Measurements from ENCODE around the gene MAP2K5.

DNA sequence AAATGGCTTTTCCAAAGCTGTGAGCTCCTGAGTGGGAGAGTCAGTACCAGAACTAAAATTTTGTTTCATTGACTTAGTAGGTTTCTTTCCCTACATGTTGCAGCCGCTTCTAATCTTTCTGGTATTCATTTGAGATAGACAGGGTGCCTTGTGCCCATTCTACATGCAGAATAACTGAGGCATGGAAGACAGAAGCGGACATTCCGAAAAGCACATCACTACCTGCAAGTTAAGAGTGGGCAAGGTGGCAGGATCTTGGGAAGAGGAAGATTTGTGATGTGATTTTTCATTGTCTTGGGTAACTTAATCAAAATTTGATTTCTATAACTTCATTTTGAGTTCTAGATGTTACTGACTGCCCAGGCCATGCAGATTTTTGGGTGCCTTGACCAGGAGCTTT is 2.0 kb downstream of the MAP2K5 start:
- TF ChIP-seq MYNN (tag by site-specific recombination; IDR thresholded peaks at IDR 0.05; ENCODE audit: borderline replicate concordance) (no peak), ZNF621 (tag by site-specific recombination; IDR thresholded peaks at IDR 0.05) (no peak), TCF7L2 (IDR thresholded peaks at IDR 0.05; ENCODE audit: borderline replicate concordance, low read depth, low read length) (no peak), ZNF777 (tag by site-specific recombination; IDR thresholded peaks at IDR 0.05; ENCODE audit: borderline replicate concordance) (no peak), ZSCAN16 (tag by site-specific recombination; IDR thresholded peaks at IDR 0.05) (no peak), YY1 (tag by site-specific recombination; IDR thresholded peaks at IDR 0.05) (no peak)
- TF ChIP-seq, protein P1, sequence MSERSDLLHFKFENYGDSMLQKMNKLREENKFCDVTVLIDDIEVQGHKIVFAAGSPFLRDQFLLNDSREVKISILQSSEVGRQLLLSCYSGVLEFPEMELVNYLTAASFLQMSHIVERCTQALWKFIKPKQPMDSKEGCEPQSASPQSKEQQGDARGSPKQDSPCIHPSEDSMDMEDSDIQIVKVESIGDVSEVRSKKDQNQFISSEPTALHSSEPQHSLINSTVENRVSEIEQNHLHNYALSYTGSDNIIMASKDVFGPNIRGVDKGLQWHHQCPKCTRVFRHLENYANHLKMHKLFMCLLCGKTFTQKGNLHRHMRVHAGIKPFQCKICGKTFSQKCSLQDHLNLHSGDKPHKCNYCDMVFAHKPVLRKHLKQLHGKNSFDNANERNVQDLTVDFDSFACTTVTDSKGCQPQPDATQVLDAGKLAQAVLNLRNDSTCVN (tag by site-specific recombination; optimal IDR thresholded peaks at IDR 0.05), result no peak
- TF ChIP-seq, protein P2, sequence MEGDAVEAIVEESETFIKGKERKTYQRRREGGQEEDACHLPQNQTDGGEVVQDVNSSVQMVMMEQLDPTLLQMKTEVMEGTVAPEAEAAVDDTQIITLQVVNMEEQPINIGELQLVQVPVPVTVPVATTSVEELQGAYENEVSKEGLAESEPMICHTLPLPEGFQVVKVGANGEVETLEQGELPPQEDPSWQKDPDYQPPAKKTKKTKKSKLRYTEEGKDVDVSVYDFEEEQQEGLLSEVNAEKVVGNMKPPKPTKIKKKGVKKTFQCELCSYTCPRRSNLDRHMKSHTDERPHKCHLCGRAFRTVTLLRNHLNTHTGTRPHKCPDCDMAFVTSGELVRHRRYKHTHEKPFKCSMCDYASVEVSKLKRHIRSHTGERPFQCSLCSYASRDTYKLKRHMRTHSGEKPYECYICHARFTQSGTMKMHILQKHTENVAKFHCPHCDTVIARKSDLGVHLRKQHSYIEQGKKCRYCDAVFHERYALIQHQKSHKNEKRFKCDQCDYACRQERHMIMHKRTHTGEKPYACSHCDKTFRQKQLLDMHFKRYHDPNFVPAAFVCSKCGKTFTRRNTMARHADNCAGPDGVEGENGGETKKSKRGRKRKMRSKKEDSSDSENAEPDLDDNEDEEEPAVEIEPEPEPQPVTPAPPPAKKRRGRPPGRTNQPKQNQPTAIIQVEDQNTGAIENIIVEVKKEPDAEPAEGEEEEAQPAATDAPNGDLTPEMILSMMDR (tag by site-specific recombination; IDR thresholded peaks at IDR 0.05), result no peak
- TF ChIP-seq, protein P3, sequence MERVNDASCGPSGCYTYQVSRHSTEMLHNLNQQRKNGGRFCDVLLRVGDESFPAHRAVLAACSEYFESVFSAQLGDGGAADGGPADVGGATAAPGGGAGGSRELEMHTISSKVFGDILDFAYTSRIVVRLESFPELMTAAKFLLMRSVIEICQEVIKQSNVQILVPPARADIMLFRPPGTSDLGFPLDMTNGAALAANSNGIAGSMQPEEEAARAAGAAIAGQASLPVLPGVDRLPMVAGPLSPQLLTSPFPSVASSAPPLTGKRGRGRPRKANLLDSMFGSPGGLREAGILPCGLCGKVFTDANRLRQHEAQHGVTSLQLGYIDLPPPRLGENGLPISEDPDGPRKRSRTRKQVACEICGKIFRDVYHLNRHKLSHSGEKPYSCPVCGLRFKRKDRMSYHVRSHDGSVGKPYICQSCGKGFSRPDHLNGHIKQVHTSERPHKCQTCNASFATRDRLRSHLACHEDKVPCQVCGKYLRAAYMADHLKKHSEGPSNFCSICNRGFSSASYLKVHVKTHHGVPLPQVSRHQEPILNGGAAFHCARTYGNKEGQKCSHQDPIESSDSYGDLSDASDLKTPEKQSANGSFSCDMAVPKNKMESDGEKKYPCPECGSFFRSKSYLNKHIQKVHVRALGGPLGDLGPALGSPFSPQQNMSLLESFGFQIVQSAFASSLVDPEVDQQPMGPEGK (tag by site-specific recombination; IDR thresholded peaks at IDR 0.05), result no peak
- TF ChIP-seq, protein P4, sequence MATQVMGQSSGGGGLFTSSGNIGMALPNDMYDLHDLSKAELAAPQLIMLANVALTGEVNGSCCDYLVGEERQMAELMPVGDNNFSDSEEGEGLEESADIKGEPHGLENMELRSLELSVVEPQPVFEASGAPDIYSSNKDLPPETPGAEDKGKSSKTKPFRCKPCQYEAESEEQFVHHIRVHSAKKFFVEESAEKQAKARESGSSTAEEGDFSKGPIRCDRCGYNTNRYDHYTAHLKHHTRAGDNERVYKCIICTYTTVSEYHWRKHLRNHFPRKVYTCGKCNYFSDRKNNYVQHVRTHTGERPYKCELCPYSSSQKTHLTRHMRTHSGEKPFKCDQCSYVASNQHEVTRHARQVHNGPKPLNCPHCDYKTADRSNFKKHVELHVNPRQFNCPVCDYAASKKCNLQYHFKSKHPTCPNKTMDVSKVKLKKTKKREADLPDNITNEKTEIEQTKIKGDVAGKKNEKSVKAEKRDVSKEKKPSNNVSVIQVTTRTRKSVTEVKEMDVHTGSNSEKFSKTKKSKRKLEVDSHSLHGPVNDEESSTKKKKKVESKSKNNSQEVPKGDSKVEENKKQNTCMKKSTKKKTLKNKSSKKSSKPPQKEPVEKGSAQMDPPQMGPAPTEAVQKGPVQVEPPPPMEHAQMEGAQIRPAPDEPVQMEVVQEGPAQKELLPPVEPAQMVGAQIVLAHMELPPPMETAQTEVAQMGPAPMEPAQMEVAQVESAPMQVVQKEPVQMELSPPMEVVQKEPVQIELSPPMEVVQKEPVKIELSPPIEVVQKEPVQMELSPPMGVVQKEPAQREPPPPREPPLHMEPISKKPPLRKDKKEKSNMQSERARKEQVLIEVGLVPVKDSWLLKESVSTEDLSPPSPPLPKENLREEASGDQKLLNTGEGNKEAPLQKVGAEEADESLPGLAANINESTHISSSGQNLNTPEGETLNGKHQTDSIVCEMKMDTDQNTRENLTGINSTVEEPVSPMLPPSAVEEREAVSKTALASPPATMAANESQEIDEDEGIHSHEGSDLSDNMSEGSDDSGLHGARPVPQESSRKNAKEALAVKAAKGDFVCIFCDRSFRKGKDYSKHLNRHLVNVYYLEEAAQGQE (tag by site-specific recombination; IDR thresholded peaks at IDR 0.05), result no peak
